Cardiac fibroblast (primary cell): ENCODE data around the gene FCHO2.

Source experiments
- DNase-seq, 2 donors: peaks; one replicate each; pipeline versions ENCODE4 v3.0.0 to v3.0.0-alpha.2; 2010; ENCODE audit warnings: low read depth in 2 of 2
- H3K4me3 ChIP-seq, 2 donors: replicated peaks in 1 of 2; 1 replicate in 1 of 2; 2 replicates in 1 of 2; pipeline ENCODE4 v1.5.1; 2011; ENCODE audit warnings: low read depth in 2 of 2, low read length in 2 of 2, mild to moderate bottlenecking in 2 of 2, moderate library complexity in 1 of 2
- TF ChIP-seq, protein P1 (sequence below): IDR thresholded peaks from one replicate; pipeline ENCODE4 v1.5.1; 2011; ENCODE audit warnings: low read depth, mild to moderate bottlenecking, low read length, inconsistent platforms

The FCHO2 gene

DNA sequence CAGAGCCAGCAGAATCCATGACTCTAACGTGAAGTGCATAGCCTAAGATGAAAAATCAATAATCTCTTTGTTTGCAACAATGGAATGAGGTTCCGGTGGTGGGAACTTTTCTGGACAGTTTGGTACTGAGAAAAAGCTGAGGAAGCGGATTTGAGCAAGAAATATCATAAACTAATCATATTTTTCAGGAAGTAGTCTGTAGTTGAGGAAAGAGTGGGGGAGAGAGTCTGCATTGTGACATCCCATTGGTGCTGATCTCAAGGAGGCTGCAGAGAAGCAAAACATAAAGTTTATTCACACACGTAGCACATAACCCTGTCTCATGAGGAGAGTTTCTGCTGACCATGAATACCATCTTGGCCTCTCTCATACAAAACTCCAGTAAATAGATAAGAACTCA is 15.8 kb upstream of the FCHO2 start:
- DNase-seq: no peak
- TF ChIP-seq, protein P1, sequence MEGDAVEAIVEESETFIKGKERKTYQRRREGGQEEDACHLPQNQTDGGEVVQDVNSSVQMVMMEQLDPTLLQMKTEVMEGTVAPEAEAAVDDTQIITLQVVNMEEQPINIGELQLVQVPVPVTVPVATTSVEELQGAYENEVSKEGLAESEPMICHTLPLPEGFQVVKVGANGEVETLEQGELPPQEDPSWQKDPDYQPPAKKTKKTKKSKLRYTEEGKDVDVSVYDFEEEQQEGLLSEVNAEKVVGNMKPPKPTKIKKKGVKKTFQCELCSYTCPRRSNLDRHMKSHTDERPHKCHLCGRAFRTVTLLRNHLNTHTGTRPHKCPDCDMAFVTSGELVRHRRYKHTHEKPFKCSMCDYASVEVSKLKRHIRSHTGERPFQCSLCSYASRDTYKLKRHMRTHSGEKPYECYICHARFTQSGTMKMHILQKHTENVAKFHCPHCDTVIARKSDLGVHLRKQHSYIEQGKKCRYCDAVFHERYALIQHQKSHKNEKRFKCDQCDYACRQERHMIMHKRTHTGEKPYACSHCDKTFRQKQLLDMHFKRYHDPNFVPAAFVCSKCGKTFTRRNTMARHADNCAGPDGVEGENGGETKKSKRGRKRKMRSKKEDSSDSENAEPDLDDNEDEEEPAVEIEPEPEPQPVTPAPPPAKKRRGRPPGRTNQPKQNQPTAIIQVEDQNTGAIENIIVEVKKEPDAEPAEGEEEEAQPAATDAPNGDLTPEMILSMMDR: no peak
- no peak overlapping the region for H3K4me3 ChIP-seq

DNA sequence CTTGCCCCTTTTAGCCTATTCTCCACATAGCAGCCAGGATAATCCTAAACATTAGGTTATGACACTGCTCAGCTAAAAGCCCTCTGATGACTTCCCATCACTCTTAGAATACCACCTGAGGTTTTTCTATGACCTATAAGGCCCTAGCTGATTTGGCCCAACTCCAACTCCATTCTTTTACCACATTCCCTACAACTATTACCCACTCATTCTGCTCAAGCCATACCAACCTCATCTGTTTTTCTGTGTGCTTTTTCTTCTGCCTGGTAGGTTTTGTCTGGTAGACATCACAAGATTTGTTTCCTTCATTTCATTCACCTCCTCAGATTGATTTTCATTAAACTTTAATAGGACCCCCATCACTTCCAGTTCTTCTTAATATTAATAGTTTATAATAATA is 12.5 kb upstream of the FCHO2 start:
- no peak overlapping the region for H3K4me3 ChIP-seq
- DNase-seq: no peak
- TF ChIP-seq, protein P1: no peak

DNA sequence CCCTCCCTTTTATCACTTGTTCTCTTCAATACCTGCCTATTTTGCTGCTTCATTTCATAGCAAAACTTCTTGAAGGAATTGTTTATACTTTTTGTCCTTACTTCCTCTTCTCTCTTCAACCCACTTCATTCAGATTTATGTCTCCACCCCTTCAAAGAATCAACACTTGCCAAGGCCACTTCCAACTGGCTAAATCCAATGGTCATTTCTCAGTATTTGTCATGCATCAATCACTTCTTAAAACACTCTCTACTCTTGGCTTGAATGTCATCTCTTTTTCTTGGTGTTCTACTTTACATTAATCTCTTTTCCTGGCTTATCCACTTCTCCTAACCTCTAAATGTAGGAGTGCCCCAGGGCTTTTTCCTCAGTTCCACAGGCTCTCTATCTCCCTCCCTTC is 8.3 kb upstream of the FCHO2 start:
- H3K4me3 ChIP-seq: no peak overlapping the region
- TF ChIP-seq, protein P1: no peak
- DNase-seq: no peak

DNA sequence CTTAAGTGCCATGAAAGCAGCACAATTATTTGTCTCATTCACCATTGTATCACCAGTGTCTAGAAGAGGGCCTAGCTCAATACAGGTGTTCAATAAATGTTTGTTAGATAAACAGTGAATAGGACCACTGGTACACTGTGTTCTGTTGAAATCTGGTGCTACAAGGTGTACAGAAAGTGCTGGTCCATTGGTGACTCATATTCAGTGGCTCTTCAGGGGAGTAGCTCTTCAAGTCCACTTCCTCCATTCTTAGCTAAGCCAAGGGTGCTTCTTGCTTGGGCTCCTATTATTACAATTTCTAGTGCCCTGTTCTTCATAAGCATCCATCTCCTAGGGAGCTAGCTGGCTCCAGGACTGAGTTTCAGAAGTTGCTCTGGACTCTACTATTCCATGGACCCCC is 6.4 kb upstream of the FCHO2 start:
- peak in 1 of 2 donors; percentile 42 for DNase-seq
- no peak overlapping the region for H3K4me3 ChIP-seq
- TF ChIP-seq, protein P1: no peak

DNA sequence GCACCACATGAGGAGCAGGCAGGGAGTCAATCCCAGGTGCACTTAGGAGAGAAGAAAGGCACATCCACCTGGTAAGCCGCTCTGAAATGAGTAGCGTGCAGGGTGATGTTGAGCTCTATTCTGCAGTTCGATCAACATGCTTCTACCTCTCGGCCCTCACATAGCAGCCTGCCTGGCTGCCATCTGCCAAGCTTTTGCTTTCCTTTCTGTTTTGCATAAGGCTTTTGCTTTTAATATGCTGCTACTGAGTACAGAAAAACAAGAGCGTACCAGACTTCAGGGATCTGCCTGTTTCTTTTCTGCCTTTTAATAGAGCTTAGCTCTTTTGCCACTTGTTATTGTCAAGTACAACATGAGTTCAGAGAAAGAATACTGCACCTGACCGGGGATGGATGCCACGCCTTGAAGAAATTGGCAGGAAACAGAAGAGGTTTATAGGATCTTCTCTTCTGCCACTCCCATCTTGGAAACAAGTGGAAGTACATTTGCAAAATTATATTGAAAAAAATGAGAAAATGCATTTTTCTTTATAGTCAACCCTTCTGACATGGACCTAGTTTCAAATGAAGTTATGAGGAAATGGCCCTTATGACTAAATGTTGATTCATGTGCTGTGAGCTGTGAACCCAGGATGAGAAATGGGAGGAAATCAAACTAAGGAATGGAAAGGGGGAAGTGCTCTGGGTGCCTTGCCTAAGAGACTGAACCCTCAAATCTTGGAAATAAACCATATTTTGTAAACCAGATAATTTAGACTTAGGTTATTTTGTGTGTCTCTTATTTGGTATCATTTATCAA is 4.0 kb upstream of the FCHO2 start:
- TF ChIP-seq, protein P1: no peak
- no peak overlapping the region for H3K4me3 ChIP-seq
- peak; percentile 60 to 92 for DNase-seq

DNA sequence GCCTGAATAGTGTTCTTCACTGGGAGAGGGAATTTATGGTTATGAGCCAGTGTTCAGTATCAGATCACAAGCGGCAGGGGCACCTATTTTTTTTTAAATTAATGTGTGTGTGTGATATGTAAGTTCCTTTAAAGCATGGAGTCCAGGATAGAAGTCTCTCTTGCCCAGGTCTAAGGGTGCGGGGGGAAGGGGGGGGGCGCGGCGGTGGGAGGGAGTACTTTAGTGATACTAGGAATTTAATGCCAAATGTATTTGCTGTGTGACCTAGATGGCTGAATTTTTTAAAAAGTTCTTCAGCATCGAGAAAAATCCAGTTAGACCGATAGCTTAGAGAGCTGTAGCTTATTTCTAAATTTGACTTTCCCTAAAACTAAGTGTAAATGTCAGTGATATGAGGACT is 1.5 kb upstream of the FCHO2 start:
- H3K4me3 ChIP-seq: no peak overlapping the region
- no peak for DNase-seq
- TF ChIP-seq, protein P1: no peak

DNA sequence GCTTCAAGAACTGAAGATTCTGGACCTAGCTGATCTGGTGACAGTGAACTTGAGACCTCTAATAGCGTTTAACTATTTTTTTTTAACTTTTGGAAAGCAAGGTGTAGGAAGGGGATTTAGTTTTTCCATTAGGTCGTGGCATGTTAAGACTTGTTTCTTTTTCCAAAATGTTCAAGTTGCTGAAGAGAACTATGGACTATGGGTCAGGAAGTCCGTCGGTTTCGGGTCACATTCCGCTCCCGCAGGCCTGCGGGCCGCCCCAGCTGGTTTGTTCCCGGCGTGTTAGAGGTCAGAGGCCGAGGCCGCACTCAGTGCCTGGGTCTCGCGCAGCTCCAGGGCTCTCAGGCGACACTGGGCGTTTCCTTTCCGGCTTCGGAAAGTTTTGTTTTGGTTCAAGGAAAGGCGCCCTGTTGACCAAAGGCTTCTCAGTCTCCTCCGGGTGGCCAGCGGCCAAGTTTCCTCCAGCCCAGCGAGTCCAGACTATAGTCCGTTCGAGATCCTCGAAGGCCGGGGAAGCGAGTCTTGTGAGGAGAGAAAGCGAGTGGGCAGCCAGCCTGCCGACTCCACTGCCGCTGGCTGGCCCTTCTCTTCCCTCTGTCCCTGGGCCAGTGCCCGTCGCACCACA is 586 bp upstream of the FCHO2 start:
- DNase-seq: peak in 1 of 2 donors; percentile 86
- peak overlapping the region; percentile 43 to 61 for H3K4me3 ChIP-seq
- TF ChIP-seq, protein P1: no peak
